Stimulated activated CD4-positive, alpha-beta T cell treated with anti-CD3 and anti-CD28 coated beads, Interleukin-4, amount 100 ng/mL, for 24 hours (primary cell): ENCODE data around the gene C9orf50.
"Not testable (repeated sequence)": the region's sequence is repeated elsewhere in the genome, so short reads cannot be mapped to it uniquely, and the experiment has no call there.

ENCODE experiments used
- DNase-seq: peaks from one replicate; pipeline ENCODE4 v3.0.0-alpha.2; 2020

C9orf50 gene

GRCh38 chr9:129647635-129648034 lies 26.7 kb upstream of the C9orf50 start:
- no peak for DNase-seq

DNA sequence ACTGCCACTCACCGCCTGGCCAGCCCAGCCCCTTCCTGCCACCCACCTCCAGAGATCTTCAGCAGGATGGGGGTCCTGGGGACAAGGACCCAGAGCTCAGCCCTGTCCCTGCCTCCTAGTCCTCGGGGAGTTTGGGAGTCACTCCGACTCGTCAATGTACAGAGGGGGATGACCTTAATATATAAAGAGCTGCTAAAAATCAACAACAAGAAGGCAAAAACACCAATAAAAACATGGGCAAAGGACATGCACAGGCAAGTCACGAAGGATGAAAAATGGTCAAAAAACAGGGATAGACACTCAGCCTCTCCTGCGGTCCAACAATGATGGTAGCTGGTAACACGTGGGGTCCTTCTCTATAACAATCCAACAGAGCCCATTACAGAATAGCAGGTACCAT lies 25.8 kb upstream of the C9orf50 start:
- no peak for DNase-seq

GRCh38 chr9:129646252-129646651 lies 25.4 kb upstream of the C9orf50 start:
- no peak for DNase-seq

- DNase-seq = no peak
These were observed 24.0 kb upstream of the C9orf50 start for GRCh38 chr9:129644902-129645301.

- no peak for DNase-seq
These were observed 23.5 kb upstream of the C9orf50 start for GRCh38 chr9:129644365-129644764.

DNA sequence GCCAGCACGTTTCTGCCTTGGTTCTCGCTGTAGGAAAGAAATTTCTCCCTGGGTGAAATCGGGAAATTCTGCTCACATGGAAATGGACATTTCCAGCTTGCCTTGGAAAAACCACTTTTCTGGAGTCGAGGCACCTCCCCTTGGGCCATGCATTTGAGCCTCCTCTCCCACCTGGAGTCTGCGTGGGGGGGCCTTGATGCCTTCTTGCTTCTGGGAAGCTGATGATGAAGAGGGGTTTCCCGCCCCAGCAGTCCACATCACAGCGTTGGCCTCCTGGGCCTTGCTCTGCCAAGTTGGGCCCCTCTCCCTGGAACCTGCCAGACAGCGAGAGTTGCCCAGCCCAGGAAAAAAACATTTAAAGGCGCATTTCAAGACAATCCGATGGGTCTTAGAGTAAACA lies 22.8 kb upstream of the C9orf50 start:
- DNase-seq = no peak

GRCh38 chr9:129641750-129642585 lies 21.1 kb upstream of the C9orf50 start, which contains the start of gene ASB6:
Gene ASB6 (minus strand): TSS chr9:129642151. CDS start chr9:129641999, 152 bp downstream.
- DNase-seq = peak; percentile 96

GRCh38 chr9:129640871-129641749 lies 20.2 kb upstream of the C9orf50 start:
- DNase-seq = no peak

- DNase-seq = no peak
These were observed 19.4 kb upstream of the C9orf50 start for GRCh38 chr9:129640086-129640870.

- no peak for DNase-seq
These were observed 18.8 kb upstream of the C9orf50 start for GRCh38 chr9:129639756-129640085.

DNA sequence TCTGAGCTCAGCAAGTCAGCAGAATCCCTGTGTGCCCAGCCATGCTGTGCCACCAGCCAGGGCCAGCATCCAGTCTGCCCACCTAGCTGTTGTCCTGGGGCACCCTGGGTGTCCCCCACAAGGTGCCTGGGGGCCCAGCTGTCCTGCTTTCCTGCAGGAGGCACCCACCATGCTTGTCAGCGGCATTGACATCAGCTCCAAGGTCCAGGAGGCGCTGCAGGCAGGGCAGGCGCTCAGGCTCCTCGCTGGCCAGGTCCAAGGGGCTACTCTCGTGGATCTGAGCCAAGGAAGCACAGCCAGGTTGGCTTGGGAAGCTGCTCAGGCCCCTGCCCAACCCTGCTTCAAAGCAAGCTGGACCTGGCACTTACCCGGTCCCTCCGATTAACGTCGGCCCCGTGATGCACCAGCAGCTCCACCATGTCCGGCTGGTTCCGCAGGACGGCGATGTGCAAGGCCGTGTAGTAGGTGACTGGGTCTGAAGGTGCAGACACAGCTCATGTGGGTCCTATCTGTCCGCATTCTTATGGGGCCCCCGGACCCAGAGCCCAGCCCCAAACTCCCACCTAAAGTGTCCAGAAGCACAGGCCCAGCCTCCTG lies 18.2 kb upstream of the C9orf50 start:
- DNase-seq = no peak

GRCh38 chr9:129637673-129638439 lies 17.0 kb upstream of the C9orf50 start:
- DNase-seq = no peak

GRCh38 chr9:129637102-129637501 lies 16.2 kb upstream of the C9orf50 start:
- no peak for DNase-seq

- not testable (repeated sequence) for DNase-seq
These were observed 15.4 kb upstream of the C9orf50 start for GRCh38 chr9:129636343-129636742.

GRCh38 chr9:129635099-129636065 lies 14.5 kb upstream of the C9orf50 start:
- DNase-seq = no peak

GRCh38 chr9:129633848-129634247 lies 12.9 kb upstream of the C9orf50 start:
- no peak for DNase-seq

- DNase-seq = no peak
These were observed 12.3 kb upstream of the C9orf50 start for GRCh38 chr9:129633207-129633606.

DNA sequence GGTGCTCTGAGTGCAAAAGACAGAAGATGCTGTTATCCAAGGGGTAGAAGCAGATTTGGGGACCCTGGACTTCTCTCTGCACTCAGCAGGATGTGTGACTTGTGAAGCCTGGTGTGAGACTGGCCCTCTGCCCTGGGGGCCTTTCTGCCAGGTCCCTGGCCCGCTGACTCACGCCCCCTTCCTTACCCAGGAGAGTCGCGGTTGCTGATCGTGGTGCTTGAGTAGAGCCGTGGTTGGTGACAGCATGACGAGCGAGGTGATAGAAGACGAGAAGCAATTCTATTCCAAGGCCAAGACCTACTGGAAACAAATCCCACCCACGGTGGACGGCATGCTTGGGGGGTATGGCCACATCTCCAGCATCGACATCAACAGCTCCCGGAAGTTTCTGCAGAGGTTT lies 11.6 kb upstream of the C9orf50 start:
- no peak for DNase-seq

GRCh38 chr9:129631674-129632129 lies 10.8 kb upstream of the C9orf50 start:
- DNase-seq = no peak

GRCh38 chr9:129630967-129631673 lies 10.2 kb upstream of the C9orf50 start:
- DNase-seq = no peak
